GM12875 (cell line): ENCODE measurements around the gene TMEM108.

ENCODE experiments used
- H3K4me3 ChIP-seq: one replicate; pipeline ENCODE4 v1.5.1; 2011; ENCODE audit warnings: low read depth, low read length, control low read depth
- TF ChIP-seq, protein P1 (sequence below): IDR thresholded peaks from 2 replicates; pipeline ENCODE4 v1.5.1; 2011; ENCODE audit warnings: low read depth, mild to moderate bottlenecking, control low read depth, inconsistent platforms, low read length, moderate library complexity, borderline replicate concordance; ENCODE audit not compliant: insufficient read depth

Gene TMEM108

GRCh38 chr3:133192363-133192945, 154.3 kb downstream of the TMEM108 start:
- TF ChIP-seq, protein P1, sequence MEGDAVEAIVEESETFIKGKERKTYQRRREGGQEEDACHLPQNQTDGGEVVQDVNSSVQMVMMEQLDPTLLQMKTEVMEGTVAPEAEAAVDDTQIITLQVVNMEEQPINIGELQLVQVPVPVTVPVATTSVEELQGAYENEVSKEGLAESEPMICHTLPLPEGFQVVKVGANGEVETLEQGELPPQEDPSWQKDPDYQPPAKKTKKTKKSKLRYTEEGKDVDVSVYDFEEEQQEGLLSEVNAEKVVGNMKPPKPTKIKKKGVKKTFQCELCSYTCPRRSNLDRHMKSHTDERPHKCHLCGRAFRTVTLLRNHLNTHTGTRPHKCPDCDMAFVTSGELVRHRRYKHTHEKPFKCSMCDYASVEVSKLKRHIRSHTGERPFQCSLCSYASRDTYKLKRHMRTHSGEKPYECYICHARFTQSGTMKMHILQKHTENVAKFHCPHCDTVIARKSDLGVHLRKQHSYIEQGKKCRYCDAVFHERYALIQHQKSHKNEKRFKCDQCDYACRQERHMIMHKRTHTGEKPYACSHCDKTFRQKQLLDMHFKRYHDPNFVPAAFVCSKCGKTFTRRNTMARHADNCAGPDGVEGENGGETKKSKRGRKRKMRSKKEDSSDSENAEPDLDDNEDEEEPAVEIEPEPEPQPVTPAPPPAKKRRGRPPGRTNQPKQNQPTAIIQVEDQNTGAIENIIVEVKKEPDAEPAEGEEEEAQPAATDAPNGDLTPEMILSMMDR = no peak
- no peak overlapping the region for H3K4me3 ChIP-seq

GRCh38 chr3:133192967-133193366, 154.8 kb downstream of the TMEM108 start:
- TF ChIP-seq, protein P1 = no peak
- H3K4me3 ChIP-seq = no peak overlapping the region

DNA sequence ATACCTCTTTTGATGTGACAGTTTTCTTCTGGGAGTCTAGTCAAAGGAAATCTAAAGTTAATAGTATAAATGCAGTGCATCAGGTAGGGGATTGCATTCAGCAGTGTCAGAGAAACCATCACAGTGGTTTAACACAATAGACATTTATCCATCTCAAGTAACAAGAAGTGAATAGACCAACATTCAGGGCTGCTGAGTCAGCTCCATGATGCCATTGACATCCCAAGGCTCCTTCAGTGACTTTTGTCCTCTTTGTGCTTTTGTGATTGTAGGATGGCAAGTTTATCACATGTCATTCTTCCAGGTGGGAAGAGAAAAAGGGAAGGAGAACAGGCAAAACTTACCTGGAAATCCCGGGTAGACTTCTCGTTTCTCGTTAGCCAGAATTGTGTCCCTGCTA, 158.3 kb downstream of the TMEM108 start:
- TF ChIP-seq, protein P1 = no peak
- no peak overlapping the region for H3K4me3 ChIP-seq

DNA sequence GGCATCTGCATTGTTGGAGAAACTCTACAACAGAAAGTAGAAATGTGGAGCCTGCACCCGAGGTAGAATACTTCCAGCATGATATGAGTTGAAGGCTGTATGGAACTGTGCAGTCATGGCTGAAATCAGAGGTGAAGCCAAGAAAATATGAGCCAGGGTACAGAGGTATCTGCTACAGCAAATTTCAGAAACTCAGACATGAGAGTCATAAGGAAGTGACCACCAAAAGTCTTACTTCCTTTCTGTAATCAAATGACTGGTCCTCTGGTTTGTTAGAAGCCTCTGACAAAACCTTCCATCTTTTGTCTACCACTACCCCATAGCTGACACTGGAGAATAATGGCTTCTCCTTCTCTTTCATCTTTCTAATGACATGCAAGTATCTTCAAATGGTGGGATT, 159.4 kb downstream of the TMEM108 start:
- no peak overlapping the region for H3K4me3 ChIP-seq
- TF ChIP-seq, protein P1 = no peak

DNA sequence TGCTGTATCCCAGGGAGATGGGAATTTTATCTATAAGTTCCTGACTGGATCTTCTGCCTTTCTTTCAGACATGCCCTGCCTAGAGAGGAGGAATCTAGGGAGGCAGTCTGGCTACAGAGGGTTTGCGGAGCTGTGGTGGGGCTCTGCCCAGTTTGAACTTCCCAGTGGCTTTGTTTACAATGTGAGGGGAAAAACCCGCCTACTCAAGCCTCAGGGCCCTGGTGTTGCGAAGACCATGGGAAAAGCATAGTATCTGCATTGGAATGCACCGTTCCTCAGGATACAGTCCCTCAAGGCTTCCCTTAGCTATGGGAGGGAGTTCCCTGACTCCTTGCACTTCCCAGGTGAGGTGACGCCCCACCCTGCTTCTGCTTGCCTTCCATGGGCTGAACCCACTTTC, 168.7 kb downstream of the TMEM108 start:
- H3K4me3 ChIP-seq = no peak overlapping the region
- TF ChIP-seq, protein P1 = no peak

GRCh38 chr3:133208184-133208583, 170.0 kb downstream of the TMEM108 start:
- H3K4me3 ChIP-seq = no peak overlapping the region
- TF ChIP-seq, protein P1 = no peak

DNA sequence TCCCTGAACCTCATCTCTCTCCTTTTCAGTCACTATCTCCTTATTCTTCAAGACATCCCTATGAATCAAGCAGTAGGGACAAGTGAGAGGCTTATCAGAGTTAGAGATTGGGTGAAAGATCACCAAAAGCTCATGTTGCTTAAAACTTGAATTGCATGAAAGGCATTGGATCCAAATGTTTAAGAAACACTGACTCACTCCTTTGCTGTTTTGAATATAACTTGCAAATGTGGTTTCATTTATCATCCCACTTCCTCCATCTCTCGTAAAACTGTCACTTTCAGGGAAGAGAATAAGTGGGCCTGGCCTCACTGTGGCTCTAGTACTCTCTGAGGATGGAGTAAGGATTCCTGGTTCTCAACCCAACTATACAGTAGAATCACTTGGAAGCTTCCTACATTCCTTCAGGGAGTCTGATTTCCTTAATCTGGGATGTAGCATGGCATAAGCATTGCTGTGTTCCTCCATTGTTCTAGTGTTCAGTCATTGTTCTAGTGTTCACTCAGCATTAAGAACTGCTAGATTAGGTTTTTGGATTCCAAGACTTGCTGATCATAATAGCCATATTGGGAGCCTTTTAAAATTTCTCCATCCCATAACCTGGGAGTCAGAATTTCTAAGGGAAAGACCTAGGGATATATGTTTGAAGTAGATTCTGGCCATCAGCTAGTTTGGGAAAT, 171.8 kb downstream of the TMEM108 start:
- no peak overlapping the region for H3K4me3 ChIP-seq
- TF ChIP-seq, protein P1 = no peak
